Fibroblast of pulmonary artery (primary cell): Measurements from ENCODE around the gene ENC1.

Experiments
- DNase-seq: peaks from one replicate; pipeline ENCODE4 v3.0.0-alpha.2; 2010; ENCODE audit warnings: low read depth
- H3K4me3 ChIP-seq: replicated peaks from 2 replicates; pipeline ENCODE4 v1.5.1; 2011; ENCODE audit warnings: low read depth, mild to moderate bottlenecking, control low read depth, low read length, moderate library complexity
- TF ChIP-seq, protein P1 (sequence below): IDR thresholded peaks from 2 replicates; pipeline ENCODE4 v1.5.1; 2011; ENCODE audit warnings: mild to moderate bottlenecking, control low read depth, low read length, inconsistent platforms; ENCODE audit errors: missing control alignments

The ENC1 gene

DNA sequence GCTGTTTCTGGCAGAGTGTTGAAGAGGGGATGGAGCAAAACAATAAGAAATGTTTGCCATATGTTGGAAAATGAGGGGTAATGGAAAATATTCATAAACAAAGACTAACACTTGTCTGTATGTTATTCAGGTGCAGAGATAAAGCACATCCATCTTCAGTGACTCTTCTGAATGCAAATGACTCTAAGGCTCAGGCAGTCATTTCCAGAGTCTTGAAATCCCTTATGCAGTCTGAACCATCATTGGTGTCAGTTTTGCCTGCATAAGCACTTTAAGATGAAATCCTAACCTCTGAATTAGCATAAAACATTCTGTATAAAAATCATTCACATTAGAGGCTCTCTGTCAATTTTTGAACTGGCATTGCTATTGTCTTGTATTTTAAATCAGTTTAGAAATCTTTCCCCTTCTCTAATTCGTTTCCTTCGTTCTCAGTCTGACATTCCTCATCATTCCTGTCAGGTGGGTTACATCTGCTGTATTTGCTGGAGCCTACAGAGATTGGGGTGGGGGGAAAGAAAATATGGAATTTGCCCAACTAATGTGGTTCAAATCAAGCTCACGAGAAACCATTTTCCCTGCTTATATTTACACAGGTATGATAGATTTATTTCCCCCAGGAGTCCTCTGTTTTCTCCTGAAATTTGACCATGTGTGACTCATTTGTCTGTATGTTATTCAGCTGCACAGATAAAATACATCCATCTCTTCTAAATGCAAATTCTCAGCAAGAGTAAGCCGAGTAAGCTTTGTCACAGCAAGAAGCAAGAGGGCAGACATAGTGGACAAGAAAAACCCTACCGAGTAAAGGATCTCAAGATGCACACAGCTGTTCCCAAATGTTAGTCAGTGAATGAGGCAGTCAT is 31.6 kb downstream of the ENC1 start:
- H3K4me3 ChIP-seq, result no peak overlapping the region
- DNase-seq, result no peak
- TF ChIP-seq, protein P1, sequence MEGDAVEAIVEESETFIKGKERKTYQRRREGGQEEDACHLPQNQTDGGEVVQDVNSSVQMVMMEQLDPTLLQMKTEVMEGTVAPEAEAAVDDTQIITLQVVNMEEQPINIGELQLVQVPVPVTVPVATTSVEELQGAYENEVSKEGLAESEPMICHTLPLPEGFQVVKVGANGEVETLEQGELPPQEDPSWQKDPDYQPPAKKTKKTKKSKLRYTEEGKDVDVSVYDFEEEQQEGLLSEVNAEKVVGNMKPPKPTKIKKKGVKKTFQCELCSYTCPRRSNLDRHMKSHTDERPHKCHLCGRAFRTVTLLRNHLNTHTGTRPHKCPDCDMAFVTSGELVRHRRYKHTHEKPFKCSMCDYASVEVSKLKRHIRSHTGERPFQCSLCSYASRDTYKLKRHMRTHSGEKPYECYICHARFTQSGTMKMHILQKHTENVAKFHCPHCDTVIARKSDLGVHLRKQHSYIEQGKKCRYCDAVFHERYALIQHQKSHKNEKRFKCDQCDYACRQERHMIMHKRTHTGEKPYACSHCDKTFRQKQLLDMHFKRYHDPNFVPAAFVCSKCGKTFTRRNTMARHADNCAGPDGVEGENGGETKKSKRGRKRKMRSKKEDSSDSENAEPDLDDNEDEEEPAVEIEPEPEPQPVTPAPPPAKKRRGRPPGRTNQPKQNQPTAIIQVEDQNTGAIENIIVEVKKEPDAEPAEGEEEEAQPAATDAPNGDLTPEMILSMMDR, result no peak

- TF ChIP-seq, protein P1, result no peak
- no peak overlapping the region for H3K4me3 ChIP-seq
Measured at GRCh38 chr5:74605759-74606158, 34.8 kb downstream of the ENC1 start.

GRCh38 chr5:74603376-74603775 is 37.2 kb downstream of the ENC1 start:
- no peak for DNase-seq
- TF ChIP-seq, protein P1, result no peak
- no peak overlapping the region for H3K4me3 ChIP-seq

More at GRCh38 chr5:74605759-74606158, 34.8 kb downstream of the ENC1 start:
- no peak for DNase-seq

DNA sequence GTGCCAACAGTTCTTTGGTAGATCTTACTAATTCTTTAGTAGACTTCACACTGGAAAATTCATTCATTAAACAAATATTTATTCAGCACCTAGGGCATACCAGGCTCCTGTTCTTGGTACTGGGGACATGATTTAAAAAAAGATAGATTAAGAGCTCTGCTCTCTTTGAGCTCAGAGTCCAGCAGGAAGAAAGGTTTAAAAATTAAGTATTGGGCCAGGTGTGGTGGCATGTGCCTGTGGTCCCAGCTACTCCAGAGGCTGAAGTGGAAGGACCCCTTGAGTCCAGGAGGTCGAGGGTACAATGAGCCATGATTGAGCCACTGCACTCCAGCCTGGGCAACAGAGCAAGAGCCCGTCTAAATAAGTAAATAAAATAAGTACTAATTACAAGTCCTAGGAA is 41.4 kb downstream of the ENC1 start:
- DNase-seq, result no peak
- no peak overlapping the region for H3K4me3 ChIP-seq
- TF ChIP-seq, protein P1, result no peak

GRCh38 chr5:74598731-74599130 is 41.8 kb downstream of the ENC1 start:
- TF ChIP-seq, protein P1, result no peak
- peak; percentile 39 for DNase-seq
- H3K4me3 ChIP-seq, result no peak overlapping the region

- no peak for DNase-seq
Measured at GRCh38 chr5:74596927-74597326, 43.6 kb downstream of the ENC1 start.

More at GRCh38 chr5:74596927-74597326, 43.6 kb downstream of the ENC1 start:
- TF ChIP-seq, protein P1, result no peak
- no peak overlapping the region for H3K4me3 ChIP-seq
